ENCODE data around the gene CD6. TPM values are rescaled to one million over a fixed set of nuclear protein-coding genes. Genes with fewer than 3 reads are reported as not detected.

The CD6 gene, protein sequence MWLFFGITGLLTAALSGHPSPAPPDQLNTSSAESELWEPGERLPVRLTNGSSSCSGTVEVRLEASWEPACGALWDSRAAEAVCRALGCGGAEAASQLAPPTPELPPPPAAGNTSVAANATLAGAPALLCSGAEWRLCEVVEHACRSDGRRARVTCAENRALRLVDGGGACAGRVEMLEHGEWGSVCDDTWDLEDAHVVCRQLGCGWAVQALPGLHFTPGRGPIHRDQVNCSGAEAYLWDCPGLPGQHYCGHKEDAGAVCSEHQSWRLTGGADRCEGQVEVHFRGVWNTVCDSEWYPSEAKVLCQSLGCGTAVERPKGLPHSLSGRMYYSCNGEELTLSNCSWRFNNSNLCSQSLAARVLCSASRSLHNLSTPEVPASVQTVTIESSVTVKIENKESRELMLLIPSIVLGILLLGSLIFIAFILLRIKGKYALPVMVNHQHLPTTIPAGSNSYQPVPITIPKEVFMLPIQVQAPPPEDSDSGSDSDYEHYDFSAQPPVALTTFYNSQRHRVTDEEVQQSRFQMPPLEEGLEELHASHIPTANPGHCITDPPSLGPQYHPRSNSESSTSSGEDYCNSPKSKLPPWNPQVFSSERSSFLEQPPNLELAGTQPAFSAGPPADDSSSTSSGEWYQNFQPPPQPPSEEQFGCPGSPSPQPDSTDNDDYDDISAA
- 0.25 TPM for polyA plus RNA-seq (2013, experiment 1 of 2; ENCODE audit: insufficient read length)
- polyA plus RNA-seq (2013, experiment 2 of 2; ENCODE audit: insufficient read length), result 0.32 TPM

DNA sequence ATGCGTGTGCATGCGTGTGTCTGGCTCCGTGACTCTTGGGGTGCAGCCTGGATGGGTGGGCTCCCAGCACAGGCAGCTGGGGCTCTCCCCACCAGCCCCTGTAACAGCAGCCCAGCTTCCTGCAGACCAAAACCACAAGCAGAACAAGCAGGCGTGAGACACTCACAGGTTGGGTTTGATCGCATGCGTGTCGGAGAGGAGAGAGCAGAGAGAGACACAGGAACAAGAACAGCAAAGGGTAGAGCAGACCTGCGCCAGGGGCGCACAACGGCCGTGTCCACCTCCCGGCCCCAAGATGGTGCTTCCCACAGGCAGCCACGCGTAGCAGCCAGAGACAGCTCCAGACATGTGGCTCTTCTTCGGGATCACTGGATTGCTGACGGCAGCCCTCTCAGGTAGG, at the start of gene CD6:
Gene CD6 (plus strand): TSS at position 161 of the 400 bp plus-strand sequence. CDS start 186 bp downstream, at position 347.
- no peak for DNase-seq

DNA sequence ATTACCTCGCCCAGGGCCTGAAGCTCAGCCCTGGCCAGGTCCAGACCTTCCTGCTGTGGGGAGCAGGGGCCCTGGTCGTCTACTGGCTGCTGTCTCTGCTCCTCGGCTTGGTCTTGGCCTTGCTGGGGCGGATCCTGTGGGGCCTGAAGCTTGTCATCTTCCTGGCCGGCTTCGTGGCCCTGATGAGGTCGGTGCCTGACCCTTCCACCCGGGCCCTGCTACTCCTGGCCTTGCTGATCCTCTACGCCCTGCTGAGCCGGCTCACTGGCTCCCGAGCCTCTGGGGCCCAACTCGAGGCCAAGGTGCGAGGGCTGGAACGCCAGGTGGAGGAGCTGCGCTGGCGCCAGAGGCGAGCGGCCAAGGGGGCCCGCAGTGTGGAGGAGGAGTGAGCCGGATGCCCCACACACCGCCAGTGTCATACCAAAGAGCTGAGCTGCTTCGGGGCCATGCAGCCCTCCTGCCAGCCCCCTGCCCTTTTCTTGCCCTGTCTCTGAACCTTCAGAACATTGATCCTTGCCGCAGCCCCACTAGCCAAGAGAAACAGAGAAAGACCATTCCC, 49.6 kb upstream of the CD6 start:
- DNase-seq, result no peak

DNA sequence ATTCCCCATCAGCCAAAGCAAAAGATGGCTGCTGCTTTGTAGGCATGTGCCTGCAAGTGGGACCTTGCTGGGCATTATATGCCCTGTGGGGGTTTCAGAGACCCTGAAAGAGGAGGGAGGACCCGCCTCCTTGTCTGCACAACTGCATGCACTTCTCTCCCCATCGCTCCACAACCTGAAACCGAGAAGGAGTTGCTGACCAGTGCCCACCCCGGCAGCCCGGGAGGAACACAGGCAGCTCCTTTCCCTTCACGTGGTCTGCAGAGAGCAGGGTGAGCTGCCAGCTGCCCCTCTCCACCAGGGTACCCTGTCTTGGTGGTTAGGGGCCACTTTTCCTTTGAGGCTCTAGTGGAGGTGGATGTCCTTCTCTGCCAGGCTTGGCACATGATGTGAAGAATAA, 48.6 kb upstream of the CD6 start:
- no peak for DNase-seq

- no peak for DNase-seq
These were observed 48.2 kb upstream of the CD6 start for GRCh38 chr11:60923326-60923725.

GRCh38 chr11:60923800-60924109, 47.7 kb upstream of the CD6 start:
- DNase-seq, result no peak

DNA sequence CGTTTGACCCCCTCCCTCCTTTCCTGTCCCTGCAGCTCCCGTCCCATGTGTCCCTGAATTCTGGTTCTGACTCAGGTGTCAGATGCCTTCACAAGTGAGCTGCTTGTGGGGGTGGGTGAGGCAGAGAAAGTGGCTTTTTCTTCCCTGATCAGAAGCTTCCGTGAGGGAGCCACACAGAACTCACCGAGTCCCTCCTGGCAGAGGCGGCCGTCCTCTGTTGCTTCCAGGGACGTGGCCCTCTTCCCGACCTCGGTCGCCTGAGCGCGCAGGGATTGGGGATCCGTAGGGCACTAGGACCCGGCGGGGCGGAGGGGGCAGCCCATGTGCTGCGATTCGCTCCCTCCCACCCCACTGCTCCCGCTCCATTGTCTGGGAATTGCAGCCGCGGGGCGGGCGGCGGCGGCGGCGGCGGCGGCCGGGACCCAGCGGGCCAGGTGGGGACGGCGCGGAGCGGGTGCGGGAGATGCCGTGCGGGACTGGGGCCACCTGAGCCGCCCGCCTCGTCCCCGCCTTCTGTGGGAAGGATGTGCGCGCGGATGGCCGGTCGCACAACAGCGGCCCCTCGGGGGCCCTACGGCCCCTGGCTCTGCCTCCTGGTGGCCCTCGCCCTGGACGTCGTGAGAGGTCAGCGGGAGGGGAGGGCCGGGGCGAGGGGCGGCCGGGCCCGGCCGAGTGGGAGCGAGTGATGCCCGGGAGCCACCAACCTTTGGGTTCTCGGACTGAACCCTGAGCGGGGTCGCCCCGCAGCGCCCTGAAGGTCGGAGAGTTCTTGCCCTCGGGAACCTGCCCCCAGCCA, 47.2 kb upstream of the CD6 start, which contains the start of gene TMEM132A:
Gene TMEM132A (plus strand): TSS at position 351 of the 796 bp plus-strand sequence. CDS start 174 bp downstream, at position 525.
- peak; percentile 73 for DNase-seq

GRCh38 chr11:60924906-60925853, 46.3 kb upstream of the CD6 start:
- DNase-seq, result no peak

DNA sequence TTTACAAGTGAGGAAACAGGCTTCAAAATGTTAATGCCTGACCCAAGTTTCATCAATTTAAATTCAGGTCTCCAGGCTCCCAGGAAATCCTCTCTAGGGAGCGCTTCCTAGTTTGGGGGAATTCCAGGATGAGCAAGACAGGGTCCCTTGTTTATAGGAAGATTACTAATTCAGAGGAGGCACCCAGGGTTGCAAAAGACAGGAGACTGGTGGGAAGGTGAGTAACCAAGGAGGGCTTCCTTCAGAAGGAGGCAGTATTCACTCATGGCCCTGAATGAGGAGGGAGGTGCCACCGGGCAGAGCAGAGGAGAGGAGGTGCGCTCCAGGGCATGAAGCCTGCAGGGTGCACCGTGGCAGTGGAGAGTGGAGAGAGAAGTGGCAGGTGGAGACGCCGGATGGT, 45.6 kb upstream of the CD6 start:
- DNase-seq, result peak; percentile 34

GRCh38 chr11:60926500-60926899, 45.0 kb upstream of the CD6 start:
- no peak for DNase-seq

DNA sequence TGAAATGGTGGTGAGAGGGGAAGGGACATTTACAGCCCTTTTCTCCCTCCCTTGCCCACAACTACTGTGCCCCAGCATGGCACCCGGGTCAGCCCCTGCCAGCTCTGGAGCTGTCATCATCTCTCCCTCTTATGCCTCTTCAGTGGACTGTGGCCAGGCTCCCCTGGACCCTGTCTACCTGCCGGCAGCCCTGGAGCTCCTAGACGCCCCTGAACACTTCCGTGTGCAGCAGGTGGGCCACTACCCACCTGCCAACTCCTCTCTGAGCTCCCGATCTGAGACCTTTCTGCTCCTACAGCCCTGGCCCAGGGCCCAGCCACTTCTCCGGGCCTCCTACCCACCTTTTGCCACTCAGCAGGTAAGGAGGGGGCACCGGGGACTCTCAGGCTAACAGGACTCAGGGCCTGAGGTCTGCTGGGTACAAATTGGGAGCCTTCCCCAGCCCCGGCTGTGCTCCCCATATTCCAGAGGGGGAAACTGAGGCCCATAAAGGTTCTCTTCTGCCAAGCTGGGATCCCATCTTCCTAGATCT, 44.4 kb upstream of the CD6 start:
- no peak for DNase-seq

DNA sequence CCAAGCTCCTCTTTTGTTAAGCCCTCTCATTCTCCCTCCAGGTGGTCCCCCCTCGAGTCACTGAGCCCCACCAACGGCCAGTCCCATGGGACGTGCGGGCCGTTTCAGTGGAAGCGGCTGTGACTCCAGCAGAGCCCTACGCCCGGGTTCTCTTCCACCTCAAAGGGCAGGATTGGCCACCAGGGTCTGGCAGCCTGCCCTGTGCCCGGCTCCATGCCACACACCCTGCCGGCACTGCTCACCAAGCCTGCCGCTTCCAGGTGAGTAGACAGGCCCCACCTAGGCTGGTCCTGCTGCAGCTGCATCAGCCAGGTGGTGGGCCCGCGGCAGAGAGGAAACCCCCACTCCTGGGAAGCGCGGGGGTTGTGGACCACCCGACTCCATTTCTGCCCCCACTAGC, 43.9 kb upstream of the CD6 start:
- DNase-seq, result no peak

- no peak for DNase-seq
These were observed 42.9 kb upstream of the CD6 start for GRCh38 chr11:60928563-60929001.

GRCh38 chr11:60929764-60930163, 41.7 kb upstream of the CD6 start:
- DNase-seq, result no peak

- DNase-seq, result no peak
These were observed 41.1 kb upstream of the CD6 start for GRCh38 chr11:60930394-60930793.

DNA sequence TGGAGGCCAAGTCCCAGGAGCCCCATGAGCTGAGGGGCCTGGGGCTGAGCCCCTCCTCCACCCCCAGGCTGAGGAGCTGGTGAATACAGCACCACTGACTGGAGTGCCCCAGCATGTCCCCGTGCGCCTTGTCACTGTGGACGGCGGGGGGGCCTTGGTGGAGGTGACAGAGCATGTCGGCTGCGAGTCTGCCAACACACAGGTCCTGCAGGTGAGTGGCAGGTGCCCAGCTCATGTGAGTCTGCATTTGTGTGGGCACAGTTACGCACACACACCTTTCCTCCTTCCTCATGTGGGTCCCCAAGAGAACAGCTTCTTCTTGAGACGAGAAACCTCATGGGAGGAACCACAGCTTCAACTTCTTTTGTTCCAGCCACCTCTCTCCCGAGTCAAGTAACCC, 39.6 kb upstream of the CD6 start:
- no peak for DNase-seq

DNA sequence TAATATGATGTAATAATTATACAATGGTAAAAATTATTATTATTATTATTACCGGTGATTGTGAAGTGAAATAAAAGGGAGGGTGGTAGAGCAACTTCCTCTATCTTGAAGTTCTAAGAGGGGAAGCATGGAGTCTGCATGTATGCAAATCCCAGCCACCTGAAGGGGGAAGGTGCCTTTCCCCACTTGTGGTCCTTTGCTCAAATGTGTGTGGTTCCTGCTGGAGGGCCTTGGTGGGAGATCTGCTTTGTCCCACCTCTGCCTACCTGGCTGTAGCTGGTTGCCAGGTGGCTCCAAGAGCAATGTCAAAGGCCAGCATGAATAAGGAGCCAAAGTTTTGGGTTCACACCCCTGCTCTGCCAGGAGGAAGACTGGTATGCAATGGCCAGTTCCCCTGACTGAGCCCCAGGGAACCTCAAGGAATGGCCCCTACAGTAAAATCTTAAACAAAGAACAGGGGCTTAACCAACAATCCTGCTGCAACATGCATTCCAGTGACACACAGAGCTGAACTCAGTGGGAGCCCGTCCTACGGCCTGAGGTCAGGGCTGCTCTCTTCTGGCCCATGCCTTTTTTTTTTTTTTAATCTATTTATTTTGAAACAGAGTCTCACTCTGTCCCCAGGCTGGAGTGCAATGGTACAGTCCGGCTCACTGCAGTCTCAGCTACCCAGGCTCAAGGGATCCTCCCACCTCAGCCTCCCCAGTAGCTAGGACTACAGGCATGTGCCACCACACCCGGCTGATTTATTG, 38.7 kb upstream of the CD6 start:
- DNase-seq, result no peak

DNA sequence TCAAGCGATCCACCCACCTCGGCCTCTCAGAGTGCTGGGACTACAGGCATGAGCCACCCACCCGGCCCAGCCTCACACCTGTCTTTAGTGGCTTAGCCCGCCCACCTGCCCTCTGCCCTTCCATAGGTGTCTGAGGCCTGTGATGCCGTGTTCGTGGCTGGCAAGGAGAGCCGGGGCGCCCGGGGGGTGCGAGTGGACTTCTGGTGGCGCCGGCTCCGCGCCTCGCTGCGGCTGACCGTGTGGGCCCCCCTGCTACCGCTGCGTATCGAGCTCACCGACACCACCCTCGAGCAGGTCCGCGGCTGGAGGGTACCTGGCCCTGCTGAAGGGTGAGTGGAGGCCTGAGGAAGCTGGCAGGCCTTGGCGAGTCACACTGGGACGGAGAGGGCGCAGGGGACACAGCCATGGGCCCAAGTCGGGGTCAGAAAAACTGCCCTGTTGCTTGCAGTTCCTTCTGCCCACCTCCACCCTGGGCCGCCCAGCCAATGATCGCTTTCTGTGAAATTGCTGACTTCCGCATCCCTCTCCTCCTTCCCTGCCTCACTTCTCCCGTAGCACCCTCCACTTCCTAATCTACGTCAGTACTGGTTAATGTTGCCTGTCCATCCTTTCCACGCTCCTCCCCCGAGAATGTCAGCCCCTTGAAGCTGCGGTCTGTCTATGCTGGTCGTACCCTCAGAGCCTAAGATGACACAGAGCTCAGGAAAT, 37.9 kb upstream of the CD6 start:
- DNase-seq, result no peak

GRCh38 chr11:60934124-60934789, 37.2 kb upstream of the CD6 start:
- DNase-seq, result no peak

Measured in fibroblast of skin of scalp (primary cell).